DMS153 treated with DMSO at 0.1 percent for 48 hours (cell line): Measurements from ENCODE around the gene DIDO1.
A peak's percentile ranks its signal among the peaks of the same experiment; 100 is the strongest.
"Not testable (repeated sequence)": the region's sequence is repeated elsewhere in the genome, so short reads cannot be mapped to it uniquely, and the experiment has no call there.

Source experiments
- DNase-seq: peaks from one replicate; lab custom pipeline; 2025; ENCODE audit not compliant: unreplicated experiment; lab: John Stamatoyannopoulos, UW

Gene DIDO1

GRCh38 chr20:62858058-62858830 is 68.1 kb downstream of the DIDO1 start:
- no peak for DNase-seq

GRCh38 chr20:62856931-62857619 is 69.2 kb downstream of the DIDO1 start:
- no peak for DNase-seq

- no peak for DNase-seq
These were observed 71.2 kb downstream of the DIDO1 start for GRCh38 chr20:62855120-62855519.

GRCh38 chr20:62854121-62854520 is 72.2 kb downstream of the DIDO1 start:
- no peak for DNase-seq

GRCh38 chr20:62853304-62853703 is 73.0 kb downstream of the DIDO1 start:
- not testable (repeated sequence) for DNase-seq

- no peak for DNase-seq
These were observed 73.5 kb downstream of the DIDO1 start for GRCh38 chr20:62852841-62853240.

- no peak for DNase-seq
These were observed 74.1 kb downstream of the DIDO1 start for GRCh38 chr20:62852196-62852595.

- no peak for DNase-seq
These were observed 75.9 kb downstream of the DIDO1 start for GRCh38 chr20:62850333-62850974.

GRCh38 chr20:62849431-62849830 is 76.9 kb downstream of the DIDO1 start:
- DNase-seq = no peak

GRCh38 chr20:62848917-62849316 is 77.4 kb downstream of the DIDO1 start:
- not testable (repeated sequence) for DNase-seq

GRCh38 chr20:62846166-62846890 is 80.0 kb downstream of the DIDO1 start:
- DNase-seq = no peak

- no peak for DNase-seq
These were observed 80.7 kb downstream of the DIDO1 start for GRCh38 chr20:62845416-62846160.

- no peak for DNase-seq
These were observed 82.1 kb downstream of the DIDO1 start for GRCh38 chr20:62844182-62844581.

- DNase-seq = no peak
These were observed 82.6 kb downstream of the DIDO1 start for GRCh38 chr20:62843656-62844055.

GRCh38 chr20:62841705-62842212 is 84.5 kb downstream of the DIDO1 start:
- no peak for DNase-seq

- DNase-seq = no peak
These were observed 85.8 kb downstream of the DIDO1 start for GRCh38 chr20:62840244-62841197.

- DNase-seq = no peak
These were observed 86.5 kb downstream of the DIDO1 start for GRCh38 chr20:62839816-62840215.

GRCh38 chr20:62839261-62839660 is 87.0 kb downstream of the DIDO1 start:
- no peak for DNase-seq

GRCh38 chr20:62838128-62838891 is 88.0 kb downstream of the DIDO1 start:
- peak; percentile 71 for DNase-seq
